Astrocyte (in vitro differentiated cells and primary cell): ENCODE data around the gene PERM1. TPM values are rescaled to one million over a fixed set of nuclear protein-coding genes. Genes with fewer than 3 reads are reported as not detected.

Experiments used
- DNase-seq: peaks from one replicate; pipeline ENCODE4 v3.0.0-alpha.2; 2010; ENCODE audit warnings: low read depth
- FAIRE-seq: peaks from 2 replicates; lab custom pipeline; 2011; peaks lifted over from hg19 to GRCh38; lab: Jason Lieb, UNC
- H2AFZ ChIP-seq: 2 replicates; pipeline ENCODE4 v1.6.0; 2012; ENCODE audit warnings: low read depth, low read length, inconsistent platforms
- H3K27ac ChIP-seq: 2 replicates; pipeline ENCODE4 v1.5.1; 2011; ENCODE audit warnings: low read depth, low read length, inconsistent platforms
- H3K27me3 ChIP-seq: 2 replicates; pipeline ENCODE4 v1.6.0; 2011; ENCODE audit warnings: low read length, inconsistent platforms; ENCODE audit not compliant: insufficient read depth
- H3K36me3 ChIP-seq: 2 replicates; pipeline ENCODE4 v1.5.1; 2011; ENCODE audit warnings: low read length, inconsistent platforms; ENCODE audit not compliant: insufficient read depth
- H3K4me1 ChIP-seq: 2 replicates; pipeline ENCODE4 v1.5.1; 2011; ENCODE audit warnings: low read length, inconsistent platforms; ENCODE audit not compliant: insufficient read depth
- H3K4me2 ChIP-seq: 2 replicates; pipeline ENCODE4 v1.6.0; 2012; ENCODE audit warnings: low read length, inconsistent platforms
- H3K4me3 ChIP-seq: 2 replicates; pipeline ENCODE4 v1.5.1; 2011; ENCODE audit warnings: low read depth, mild to moderate bottlenecking, low read length, inconsistent platforms; ENCODE audit not compliant: insufficient read depth
- H3K79me2 ChIP-seq: 2 replicates; pipeline ENCODE4 v1.6.0; 2012; ENCODE audit warnings: mild to moderate bottlenecking, low read length, inconsistent platforms; ENCODE audit not compliant: insufficient read depth
- H3K9ac ChIP-seq: 2 replicates; pipeline ENCODE4 v1.6.0; 2012; ENCODE audit warnings: mild to moderate bottlenecking, low read length, inconsistent platforms
- H3K9me3 ChIP-seq: 2 replicates; pipeline ENCODE4 v1.5.1; 2012; ENCODE audit warnings: low read depth, mild to moderate bottlenecking, low read length, inconsistent platforms; ENCODE audit not compliant: insufficient read depth
- H4K20me1 ChIP-seq: 2 replicates; pipeline ENCODE4 v1.6.0; 2012; ENCODE audit warnings: low read length, inconsistent platforms; ENCODE audit not compliant: insufficient read depth
- H3K27ac Mint-ChIP-seq: one replicate; pipeline ENCODE4 v1.8.0; 2021; ENCODE audit warnings: mild to moderate bottlenecking, mixed read lengths; ENCODE audit not compliant: unreplicated experiment
- H3K27me3 Mint-ChIP-seq: one replicate; pipeline ENCODE4 v1.8.0; 2021; ENCODE audit warnings: low read depth, mixed read lengths; ENCODE audit not compliant: unreplicated experiment
- H3K36me3 Mint-ChIP-seq: one replicate; pipeline ENCODE4 v1.8.0; 2021; ENCODE audit warnings: low read depth, mixed read lengths; ENCODE audit not compliant: unreplicated experiment
- H3K4me1 Mint-ChIP-seq: one replicate; pipeline ENCODE4 v1.8.0; 2021; ENCODE audit warnings: low read depth, mixed read lengths; ENCODE audit not compliant: unreplicated experiment
- H3K4me3 Mint-ChIP-seq: one replicate; pipeline ENCODE4 v1.8.0; 2021; ENCODE audit warnings: mild to moderate bottlenecking, moderate library complexity, mixed read lengths; ENCODE audit not compliant: unreplicated experiment
- H3K9me3 Mint-ChIP-seq: one replicate; pipeline ENCODE4 v1.8.0; 2021; ENCODE audit warnings: mild to moderate bottlenecking, mixed read lengths; ENCODE audit not compliant: unreplicated experiment
- CTCF ChIP-seq: IDR thresholded peaks from 2 replicates; pipeline ENCODE4 v1.5.1; 2011; ENCODE audit warnings: low read depth, mild to moderate bottlenecking, inconsistent platforms, low read length, moderate library complexity; ENCODE audit not compliant: insufficient read depth
- EZH2 ChIP-seq: IDR thresholded peaks from 2 replicates; pipeline ENCODE4 v1.6.1; 2012; ENCODE audit warnings: mild to moderate bottlenecking, low read length, inconsistent platforms; ENCODE audit not compliant: insufficient read depth
- total RNA-seq: library from RNA; stranded (reverse); gene quantifications from 2 replicates; pipeline ENCODE4 v1.2.1, GENCODE V29; 2021

Gene PERM1
- total RNA-seq, 1 donor from 2014 or later: 0.20 TPM

- peaks cover 6% of the 10 kb centered on the region for H3K4me1 Mint-ChIP-seq
- Histone ChIP-seq H3K27ac (no peak overlapping the region), H3K27me3 (peaks cover 3% of the 10 kb centered on the region), H3K9ac (peak overlapping the region; percentile 36), H3K36me3 (no peaks in the 10 kb centered on the region), H4K20me1 (peaks cover 24% of the 10 kb centered on the region), H3K4me3 (no peak overlapping the region), H3K4me1 (peaks cover 44% of the 10 kb centered on the region), H3K4me2 (peak overlapping the region; percentile 75), H2AFZ (peak overlapping the region; percentile 26), H3K79me2 (no peaks in the 10 kb centered on the region), H3K9me3 (no peaks in the 10 kb centered on the region)
- H3K4me3 Mint-ChIP-seq: peak overlapping the region; percentile 34
- H3K9me3 Mint-ChIP-seq: no peaks in the 10 kb centered on the region
- no peak for TF ChIP-seq CTCF
- no peak for TF ChIP-seq EZH2
- no peak overlapping the region for H3K27ac Mint-ChIP-seq
- FAIRE-seq (no peak), DNase-seq (peak; percentile 59)
- H3K36me3 Mint-ChIP-seq: peaks cover 5% of the 10 kb centered on the region
- peaks cover 16% of the 10 kb centered on the region for H3K27me3 Mint-ChIP-seq
These were observed 41.5 kb downstream of the PERM1 start for GRCh38 chr1:940107-941014.

- no peaks in the 10 kb centered on the region for H3K9me3 Mint-ChIP-seq
- no peak overlapping the region for H3K9ac ChIP-seq
- H3K4me1 Mint-ChIP-seq: peaks cover 8% of the 10 kb centered on the region
- no peak overlapping the region for H2AFZ ChIP-seq
- H3K4me3 ChIP-seq: no peak overlapping the region
- DNase-seq (no peak), FAIRE-seq (no peak)
- no peak for TF ChIP-seq CTCF
- TF ChIP-seq EZH2: no peak
- no peak overlapping the region for H3K27ac ChIP-seq
- H3K36me3 ChIP-seq: no peaks in the 10 kb centered on the region
- H3K79me2 ChIP-seq: no peaks in the 10 kb centered on the region
- peaks cover 23% of the 10 kb centered on the region for H4K20me1 ChIP-seq
- H3K9me3 ChIP-seq: no peaks in the 10 kb centered on the region
- H3K27me3 Mint-ChIP-seq: peaks cover 22% of the 10 kb centered on the region
- H3K4me1 ChIP-seq: peaks cover 41% of the 10 kb centered on the region
- peaks cover 1% of the 10 kb centered on the region for H3K36me3 Mint-ChIP-seq
- no peak overlapping the region for H3K4me3 Mint-ChIP-seq
- H3K4me2 ChIP-seq: peak overlapping the region; percentile 75
- peaks cover 9% of the 10 kb centered on the region for H3K27me3 ChIP-seq
- no peak overlapping the region for H3K27ac Mint-ChIP-seq
These were observed 42.3 kb downstream of the PERM1 start for GRCh38 chr1:939511-940106.
